Hepatocyte (in vitro differentiated cells): ENCODE measurements around the gene INTS4. TPM values are rescaled to one million over a fixed set of nuclear protein-coding genes. Genes with fewer than 3 reads are reported as not detected.
A peak's percentile ranks its signal among the peaks of the same experiment; 100 is the strongest.

ENCODE experiments used
- DNase-seq: peaks from one replicate; pipeline ENCODE4 v3.0.0-alpha.2; 2016; ENCODE audit warnings: low spot score
- H2AFZ ChIP-seq: fragments of 200-600 bp; sonication (generic); 2 replicates; pipeline ENCODE4 v1.6.0; 2016; ENCODE audit warnings: antibody characterized with exemption, mild to moderate bottlenecking
- H3K27ac ChIP-seq: fragments of 200-600 bp; sonication (generic); 2 replicates; pipeline ENCODE4 v1.5.1; 2016; ENCODE audit warnings: mild to moderate bottlenecking
- H3K27me3 ChIP-seq: fragments of 200-600 bp; sonication (generic); 2 replicates; pipeline ENCODE4 v1.6.1; 2016
- H3K36me3 ChIP-seq: fragments of 200-600 bp; sonication (generic); replicated peaks from 2 replicates; pipeline ENCODE4 v1.5.1; 2016; ENCODE audit warnings: low read depth; ENCODE audit not compliant: insufficient read depth
- H3K4me1 ChIP-seq: fragments of 200-600 bp; sonication (generic); 2 replicates; pipeline ENCODE4 v1.5.1; 2016; ENCODE audit warnings: mild to moderate bottlenecking, moderate library complexity; ENCODE audit not compliant: insufficient read depth
- H3K4me2 ChIP-seq: fragments of 200-600 bp; sonication (generic); 2 replicates; pipeline ENCODE4 v1.6.0; 2016
- H3K4me3 ChIP-seq: fragments of 200-600 bp; sonication (generic); 2 replicates; pipeline ENCODE4 v1.5.1; 2016; ENCODE audit warnings: mild to moderate bottlenecking
- H3K79me2 ChIP-seq: fragments of 200-600 bp; sonication (generic); 2 replicates; pipeline ENCODE4 v1.6.0; 2017; ENCODE audit warnings: mild to moderate bottlenecking
- H3K9me2 ChIP-seq: fragments of 200-600 bp; sonication (generic); replicated peaks from 2 replicates; pipeline ENCODE4 v1.6.0; 2017; ENCODE audit warnings: mild to moderate bottlenecking; ENCODE audit not compliant: insufficient read depth
- H3K9me3 ChIP-seq: fragments of 200-600 bp; sonication (generic); 2 replicates; pipeline ENCODE4 v1.5.1; 2016; ENCODE audit warnings: low read depth, mild to moderate bottlenecking
- H4K20me1 ChIP-seq: fragments of 200-600 bp; sonication (generic); 2 replicates; pipeline ENCODE4 v1.6.0; 2016; ENCODE audit warnings: mild to moderate bottlenecking; ENCODE audit not compliant: insufficient read depth, poor library complexity, severe bottlenecking
- EZH2 ChIP-seq: fragments of 200-600 bp; sonication (generic); IDR thresholded peaks from 2 replicates; pipeline ENCODE4 v1.6.1; 2016; ENCODE audit warnings: antibody characterized with exemption, mild to moderate bottlenecking, borderline replicate concordance
- EZH2phosphoT487 ChIP-seq: fragments of 200-600 bp; sonication (generic); IDR thresholded peaks from one replicate; pipeline ENCODE4 v1.6.1; 2018; ENCODE audit warnings: antibody characterized with exemption, mild to moderate bottlenecking, low read depth, moderate library complexity; ENCODE audit not compliant: unreplicated experiment, severe bottlenecking
- WGBS: methylation state at CpG from one replicate; pipeline ENCODE4 v1.1.6; 2016; ENCODE audit warnings: low lambda C conversion rate; ENCODE audit errors: missing lambda C conversion rate; 5-methylcytosine and 5-hydroxymethylcytosine counted together
- polyA plus RNA-seq: library from polyadenylated mRNA; unstranded; fragments of >200 nt; fragmentation: Nextera tagmentation; extraction: Ambion mirVana; gene quantifications from 2 replicates; pipeline ENCODE4 v1.2.1, GENCODE V29; 2016
- total RNA-seq: library from RNA; depleted of rRNA; stranded (reverse); fragments of >200 nt; gene quantifications from 2 replicates; pipeline ENCODE4 v1.2.3, GENCODE V29; 2014
- TF ChIP-seq, protein P1 (sequence below): fragments of 200-600 bp; sonication (generic); IDR thresholded peaks from 2 replicates; pipeline ENCODE4 v1.5.1; 2016; ENCODE audit warnings: antibody characterized with exemption, mild to moderate bottlenecking; ENCODE audit not compliant: poor library complexity

Gene INTS4
- total and polyA plus RNA-seq, 2 experiments from 2014 or later = 24.0 to 28.0 TPM

DNA sequence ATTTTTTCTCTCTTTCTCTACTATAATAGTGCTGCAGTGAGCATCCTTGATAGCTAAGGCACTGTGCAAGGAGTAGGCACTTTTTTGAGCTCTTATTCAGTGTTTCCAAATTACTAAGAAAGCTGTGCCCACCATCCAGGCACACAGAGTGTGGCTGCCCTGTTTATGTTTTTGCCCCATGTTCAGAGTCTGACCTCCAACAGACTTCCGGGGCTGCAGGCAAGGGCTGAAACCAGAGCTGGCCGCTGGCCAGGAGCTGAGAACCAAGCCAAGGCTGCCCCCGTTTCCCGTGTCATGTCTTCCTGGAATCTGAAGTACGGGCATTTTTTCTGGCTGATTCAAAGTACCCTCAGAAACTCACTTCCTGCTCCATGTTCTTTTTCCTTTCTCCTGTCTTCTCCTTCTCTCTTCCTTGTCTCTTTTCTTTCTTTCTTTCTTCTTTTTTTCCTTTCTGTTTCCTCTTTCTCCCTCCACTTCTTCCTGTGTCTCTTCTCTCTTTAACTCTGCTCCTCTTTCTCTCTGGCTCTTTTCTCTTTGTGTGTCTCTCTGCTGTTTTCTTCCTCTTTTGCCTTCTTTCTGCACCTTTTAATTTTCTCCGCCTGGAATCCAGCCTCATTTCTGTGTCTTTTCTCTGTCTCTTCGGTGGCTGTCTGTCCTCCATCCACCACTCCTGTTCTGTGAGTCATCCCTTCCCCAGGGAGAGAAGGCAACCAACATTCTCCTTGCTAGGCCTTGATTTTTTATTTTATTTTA is 45.6 kb upstream of the INTS4 start:
- H2AFZ ChIP-seq = peak overlapping the region; percentile 75
- DNase-seq = peak; percentile 73

DNA sequence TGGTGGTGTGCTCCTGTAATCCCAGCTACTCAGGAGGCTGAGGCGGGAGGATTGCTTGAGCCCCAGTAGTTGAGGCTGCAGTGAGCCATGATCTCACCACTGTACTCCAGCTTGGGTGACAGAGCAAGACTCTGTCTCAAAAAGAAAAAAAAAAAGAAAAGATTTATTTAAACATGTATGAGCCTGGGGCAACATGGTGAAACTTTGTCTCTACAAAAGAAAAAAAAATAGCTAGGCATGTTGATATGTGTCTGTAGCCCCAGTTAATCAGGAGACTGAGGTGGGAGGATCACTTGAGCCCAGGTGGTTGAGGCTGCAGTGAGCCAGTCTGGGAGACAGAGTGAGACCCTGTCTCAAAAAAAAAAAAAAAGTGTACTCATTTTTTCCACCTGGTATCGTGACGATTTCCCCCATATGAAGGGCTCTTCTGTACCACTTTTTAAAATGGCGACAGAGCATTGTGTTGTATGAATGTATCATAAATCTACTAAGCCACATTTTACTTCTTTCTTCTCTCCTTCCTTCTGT is 45.0 kb upstream of the INTS4 start:
- H3K27ac ChIP-seq = peak overlapping the region; percentile 96
- peak overlapping the region; percentile 75 for H2AFZ ChIP-seq
- H3K27me3 ChIP-seq = no peaks in the 10 kb centered on the region
- H4K20me1 ChIP-seq = no peaks in the 10 kb centered on the region
- H3K9me3 ChIP-seq = no peaks in the 10 kb centered on the region
- peaks cover 17% of the 10 kb centered on the region for H3K4me1 ChIP-seq
- DNase-seq = no peak
- H3K9me2 ChIP-seq = no peaks in the 10 kb centered on the region
- no peaks in the 10 kb centered on the region for H3K36me3 ChIP-seq
- peak overlapping the region; percentile 66 for H3K4me2 ChIP-seq
- 97% methylated on average over 4 of the region's 4 CpGs for WGBS
- H3K4me3 ChIP-seq = no peak overlapping the region
- no peaks in the 10 kb centered on the region for H3K79me2 ChIP-seq
- TF ChIP-seq, protein P1, sequence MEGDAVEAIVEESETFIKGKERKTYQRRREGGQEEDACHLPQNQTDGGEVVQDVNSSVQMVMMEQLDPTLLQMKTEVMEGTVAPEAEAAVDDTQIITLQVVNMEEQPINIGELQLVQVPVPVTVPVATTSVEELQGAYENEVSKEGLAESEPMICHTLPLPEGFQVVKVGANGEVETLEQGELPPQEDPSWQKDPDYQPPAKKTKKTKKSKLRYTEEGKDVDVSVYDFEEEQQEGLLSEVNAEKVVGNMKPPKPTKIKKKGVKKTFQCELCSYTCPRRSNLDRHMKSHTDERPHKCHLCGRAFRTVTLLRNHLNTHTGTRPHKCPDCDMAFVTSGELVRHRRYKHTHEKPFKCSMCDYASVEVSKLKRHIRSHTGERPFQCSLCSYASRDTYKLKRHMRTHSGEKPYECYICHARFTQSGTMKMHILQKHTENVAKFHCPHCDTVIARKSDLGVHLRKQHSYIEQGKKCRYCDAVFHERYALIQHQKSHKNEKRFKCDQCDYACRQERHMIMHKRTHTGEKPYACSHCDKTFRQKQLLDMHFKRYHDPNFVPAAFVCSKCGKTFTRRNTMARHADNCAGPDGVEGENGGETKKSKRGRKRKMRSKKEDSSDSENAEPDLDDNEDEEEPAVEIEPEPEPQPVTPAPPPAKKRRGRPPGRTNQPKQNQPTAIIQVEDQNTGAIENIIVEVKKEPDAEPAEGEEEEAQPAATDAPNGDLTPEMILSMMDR = no peak
- TF ChIP-seq EZH2phosphoT487 (no peak), EZH2 (no peak)

More for the DNA sequence above, 45.6 kb upstream of the INTS4 start:
- 36% methylated on average over 7 of the region's 7 CpGs for WGBS
- Histone ChIP-seq H3K36me3 (no peaks in the 10 kb centered on the region), H3K9me2 (no peaks in the 10 kb centered on the region), H3K79me2 (no peaks in the 10 kb centered on the region), H3K27ac (peak overlapping the region; percentile 96), H3K4me1 (peaks cover 17% of the 10 kb centered on the region), H3K4me3 (no peak overlapping the region), H3K9me3 (no peaks in the 10 kb centered on the region), H3K27me3 (no peaks in the 10 kb centered on the region), H3K4me2 (peak overlapping the region; percentile 66), H4K20me1 (no peaks in the 10 kb centered on the region)
- no peak for TF ChIP-seq EZH2phosphoT487
- TF ChIP-seq, protein P1 = no peak
- no peak for TF ChIP-seq EZH2

DNA sequence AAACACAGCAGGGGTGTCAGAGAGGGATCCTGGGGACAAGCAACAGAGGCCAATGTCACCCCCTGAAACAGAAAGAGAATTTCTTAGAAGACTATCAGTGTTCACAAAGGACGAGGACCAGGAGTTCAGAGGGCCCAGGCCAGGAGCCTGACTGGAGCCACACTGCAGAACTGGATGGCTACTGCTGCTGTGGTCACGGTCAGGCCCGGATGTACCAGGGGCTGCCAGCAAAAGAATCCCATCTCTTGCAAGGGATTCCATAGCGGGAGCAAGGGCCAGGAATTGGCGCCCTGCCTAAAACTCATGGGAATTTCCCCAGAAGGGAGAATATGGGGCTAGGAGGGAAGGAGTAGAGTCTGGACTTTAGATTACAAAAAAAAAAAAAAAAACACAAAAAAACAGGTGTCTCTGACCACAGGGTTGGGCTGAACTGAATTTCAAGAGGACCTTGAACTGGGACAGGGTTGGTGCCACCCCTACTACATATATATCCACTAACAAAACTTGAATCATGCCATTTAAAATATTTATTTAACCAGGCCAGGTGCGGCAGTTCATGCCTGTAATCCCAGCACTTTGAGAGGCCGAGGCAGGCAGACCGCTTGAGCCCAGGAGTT is 44.3 kb upstream of the INTS4 start:
- H3K4me1 ChIP-seq = peaks cover 17% of the 10 kb centered on the region
- 95% methylated on average over 8 of the region's 8 CpGs for WGBS
- H2AFZ ChIP-seq = no peak overlapping the region
- no peak overlapping the region for H3K4me3 ChIP-seq
- H3K9me2 ChIP-seq = no peaks in the 10 kb centered on the region
- no peaks in the 10 kb centered on the region for H3K27me3 ChIP-seq
- no peak overlapping the region for H3K27ac ChIP-seq
- TF ChIP-seq EZH2phosphoT487 (no peak), EZH2 (no peak)
- TF ChIP-seq, protein P1 = no peak
- no peak overlapping the region for H3K4me2 ChIP-seq
- H4K20me1 ChIP-seq = no peaks in the 10 kb centered on the region
- H3K79me2 ChIP-seq = no peaks in the 10 kb centered on the region
- no peaks in the 10 kb centered on the region for H3K9me3 ChIP-seq
- H3K36me3 ChIP-seq = no peaks in the 10 kb centered on the region
- no peak for DNase-seq
